H1 (cell line): ENCODE data around the gene DRC7. TPM values are rescaled to one million over a fixed set of nuclear protein-coding genes. Genes with fewer than 3 reads are reported as not detected.

Source experiments
- MAFK ChIP-seq: IDR thresholded peaks from 2 replicates; pipeline ENCODE4 v1.6.1; 2012; ENCODE audit warnings: low read depth, mild to moderate bottlenecking, improper control_type of control experiment, low read length
- POLR2AphosphoS5 ChIP-seq: IDR thresholded peaks from 2 replicates; pipeline ENCODE4 v1.6.1; 2011; ENCODE audit warnings: low read depth, low read length
- RAD21 ChIP-seq, 2 experiments: IDR thresholded peaks in 1 of 2; conservative IDR thresholded peaks in 1 of 2; 2 replicates each; pipeline ENCODE4 v1.6.1; 2011; ENCODE audit warnings: low read depth in 2 of 2, low read length in 2 of 2, improper control_type of control experiment in 1 of 2, inconsistent platforms in 1 of 2, mild to moderate bottlenecking in 1 of 2, moderate library complexity in 1 of 2
- SAP30 ChIP-seq: fragments of 300-600 bp; sonication (generic); IDR thresholded peaks from 2 replicates; pipeline ENCODE4 v1.7.1; 2012; ENCODE audit warnings: low read length, moderate library complexity, mild to moderate bottlenecking, inconsistent platforms; ENCODE audit not compliant: insufficient read depth, insufficient replicate concordance
- SIN3A ChIP-seq, 2 experiments: IDR thresholded peaks in 1 of 2; conservative IDR thresholded peaks in 1 of 2; 2 replicates each; pipeline ENCODE4 v1.6.1; 2011 to 2012; ENCODE audit warnings: low read length in 2 of 2, improper control_type of control experiment in 1 of 2, low read depth in 1 of 2, mild to moderate bottlenecking in 1 of 2
- polyA plus RNA-seq, 7 experiments: library from polyadenylated mRNA; depleted of rRNA in 3 of 7; stranded (reverse) in 5 of 7; unstranded in 2 of 7; fragments of >200 nt in 5 of 7; fragments of 200-250 nt in 2 of 7; gene quantifications; 1 replicate in 5 of 7; 2 replicates in 1 of 7; 4 replicates in 1 of 7; pipeline versions ENCODE4 v1.2.1 to v1.2.3, GENCODE V29; 2011 to 2013; ENCODE audit warnings: missing spikeins in 2 of 7, mixed read lengths in 2 of 7
- total RNA-seq: library from RNA; stranded (reverse); fragmentation: NEBNext Ultra II Directional; extraction: Animal tissue kit (Norgen Biotek cat#: 25700); gene quantifications from 2 replicates; pipeline ENCODE4 v1.2.1, GENCODE V29; 2021

The DRC7 gene
- total and polyA plus RNA-seq, 2 of the 8 experiments (the other 6 are each of a cell fraction or from before 2014, with no cell fraction given) = 0.14 TPM; not detected in 1

GRCh38 chr16:57694725-57695679 lies at the start of gene DRC7 (continued):
- TF ChIP-seq RAD21 (IDR thresholded peaks at IDR 0.05 in 1 of 2, conservative IDR thresholded peaks at IDR 0.05 in 1 of 2; ENCODE audit: low read depth in 2 of 2, low read length in 2 of 2) = no peak
- no peak for TF ChIP-seq SAP30
- no peak for TF ChIP-seq MAFK
- TF ChIP-seq SIN3A (conservative IDR thresholded peaks at IDR 0.05 in 1 of 2, IDR thresholded peaks at IDR 0.05 in 1 of 2; ENCODE audit: low read depth in 1 of 2, low read length in 2 of 2) = peak in 1 of 2 experiments; percentile 60; a peak in 1 of 4 replicates
- no peak for TF ChIP-seq POLR2AphosphoS5
